ENCODE results near the gene LDLRAD4.
A peak's percentile ranks its signal among the peaks of the same experiment; 100 is the strongest.

Gene LDLRAD4

GRCh38 chr18:13237073-13237472 is 18.5 kb downstream of the LDLRAD4 start:
- H3K27ac ChIP-seq (replicated peaks; ENCODE audit: low read length): no peak overlapping the region
- H3K4me2 ChIP-seq (ENCODE audit: insufficient read depth, low read length, poor library complexity, severe bottlenecking): no peak overlapping the region
- H3K4ac ChIP-seq (ENCODE audit: low read length): peak overlapping the region; percentile 59
- H3K9me3 ChIP-seq (replicated peaks in 1 of 2; ENCODE audit: control insufficient read depth in 2 of 2, insufficient read depth in 1 of 2, low read depth in 1 of 2, low read length in 2 of 2): peaks cover 0 to 6% of the 10 kb centered on the region in 2 donors
- H3K14ac ChIP-seq (ENCODE audit: low read length): no peak overlapping the region
- no peaks in the 10 kb centered on the region for H3K27me3 ChIP-seq (ENCODE audit: control insufficient read depth in 3 of 3, insufficient read depth in 3 of 3, low read depth in 1 of 3, low read length in 3 of 3)
- no peak overlapping the region for H4K8ac ChIP-seq (ENCODE audit: low read depth, low read length)
- no peak overlapping the region for H2BK120ac ChIP-seq (ENCODE audit: low read depth, low read length)
- no peak overlapping the region for H3K4me3 ChIP-seq (ENCODE audit: low read length in 2 of 2)
- H2BK15ac ChIP-seq (ENCODE audit: low read length): peak overlapping the region; percentile 75
- H3K9ac ChIP-seq (ENCODE audit: low read depth, low read length, poor library complexity): peak overlapping the region; percentile 47
- peak overlapping the region; percentile 76 for H2AK5ac ChIP-seq (ENCODE audit: low read depth, low read length)
- H2BK12ac ChIP-seq (ENCODE audit: low read length): peak overlapping the region; percentile 69
- H3K79me1 ChIP-seq (ENCODE audit: low read depth, low read length): no peaks in the 10 kb centered on the region
- peak overlapping the region; percentile 50 for H3K18ac ChIP-seq (ENCODE audit: low read length)
- H4K91ac ChIP-seq (ENCODE audit: low read depth, low read length, poor library complexity): no peak overlapping the region
- H2AFZ ChIP-seq (ENCODE audit: low read length): no peak overlapping the region
- DNase-seq (ENCODE audit: low spot score): no peak
- no peaks in the 10 kb centered on the region for H3K36me3 ChIP-seq (replicated peaks in 1 of 2; ENCODE audit: control insufficient read depth in 2 of 2, insufficient read depth in 2 of 2, low read length in 2 of 2)
- H2BK5ac ChIP-seq (ENCODE audit: low read length): no peak overlapping the region
- H3K23ac ChIP-seq (ENCODE audit: low read depth, low read length, poor library complexity): no peak overlapping the region
- no CpG with 5 or more reads among the region's 7 CpGs for WGBS, 2 donors (ENCODE audit: extremely low coverage in 2 of 2, insufficient read length in 2 of 2, insufficient replicate concordance in 1 of 2)
- peaks cover 0 to 28% of the 10 kb centered on the region in 2 donors for H3K4me1 ChIP-seq (ENCODE audit: control insufficient read depth in 2 of 2, insufficient read depth in 1 of 2, low read depth in 1 of 2, low read length in 2 of 2)

- Histone ChIP-seq H2BK12ac (ENCODE audit: low read length) (no peak overlapping the region), H3K4me3 (ENCODE audit: low read length in 2 of 2) (no peak overlapping the region), H3K18ac (ENCODE audit: low read length) (no peak overlapping the region), H3K79me1 (ENCODE audit: low read depth, low read length) (no peaks in the 10 kb centered on the region), H4K8ac (ENCODE audit: low read depth, low read length) (no peak overlapping the region), H3K9ac (ENCODE audit: low read depth, low read length, poor library complexity) (no peak overlapping the region), H3K27ac (replicated peaks; ENCODE audit: low read length) (no peak overlapping the region), H2BK120ac (ENCODE audit: low read depth, low read length) (no peak overlapping the region), H3K4ac (ENCODE audit: low read length) (no peak overlapping the region), H4K91ac (ENCODE audit: low read depth, low read length, poor library complexity) (no peak overlapping the region), H3K23ac (ENCODE audit: low read depth, low read length, poor library complexity) (no peak overlapping the region), H3K9me3 (replicated peaks in 1 of 2; ENCODE audit: control insufficient read depth in 2 of 2, insufficient read depth in 1 of 2, low read depth in 1 of 2, low read length in 2 of 2) (peaks cover 0 to 6% of the 10 kb centered on the region in 2 donors), H3K4me1 (ENCODE audit: control insufficient read depth in 2 of 2, insufficient read depth in 1 of 2, low read depth in 1 of 2, low read length in 2 of 2) (peaks cover 0 to 28% of the 10 kb centered on the region in 2 donors), H3K4me2 (ENCODE audit: insufficient read depth, low read length, poor library complexity, severe bottlenecking) (no peak overlapping the region), H2BK5ac (ENCODE audit: low read length) (no peak overlapping the region), H3K27me3 (ENCODE audit: control insufficient read depth in 3 of 3, insufficient read depth in 3 of 3, low read depth in 1 of 3, low read length in 3 of 3) (no peaks in the 10 kb centered on the region), H2AFZ (ENCODE audit: low read length) (no peak overlapping the region), H2AK5ac (ENCODE audit: low read depth, low read length) (peak overlapping the region; percentile 76), H3K14ac (ENCODE audit: low read length) (no peak overlapping the region), H2BK15ac (ENCODE audit: low read length) (peak overlapping the region; percentile 5), H3K36me3 (replicated peaks in 1 of 2; ENCODE audit: control insufficient read depth in 2 of 2, insufficient read depth in 2 of 2, low read length in 2 of 2) (no peaks in the 10 kb centered on the region)
- WGBS, 2 donors (ENCODE audit: extremely low coverage in 2 of 2, insufficient read length in 2 of 2, insufficient replicate concordance in 1 of 2): no CpG with 5 or more reads among the region's 3 CpGs
- no peak for DNase-seq (ENCODE audit: low spot score)
These were observed 19.1 kb downstream of the LDLRAD4 start for GRCh38 chr18:13237641-13238040.

GRCh38 chr18:13239171-13239956 is 20.8 kb downstream of the LDLRAD4 start:
- Histone ChIP-seq H4K8ac (ENCODE audit: low read depth, low read length) (peak overlapping the region; percentile 97), H2BK5ac (ENCODE audit: low read length) (peak overlapping the region; percentile 40), H3K18ac (ENCODE audit: low read length) (peak overlapping the region; percentile 84), H2AK5ac (ENCODE audit: low read depth, low read length) (peak overlapping the region; percentile 95), H2BK120ac (ENCODE audit: low read depth, low read length) (no peak overlapping the region), H2BK12ac (ENCODE audit: low read length) (peak overlapping the region; percentile 76), H3K27me3 (ENCODE audit: control insufficient read depth in 3 of 3, insufficient read depth in 3 of 3, low read depth in 1 of 3, low read length in 3 of 3) (no peaks in the 10 kb centered on the region), H3K4me3 (ENCODE audit: low read length in 2 of 2) (no peak overlapping the region), H3K79me1 (ENCODE audit: low read depth, low read length) (no peaks in the 10 kb centered on the region), H3K14ac (ENCODE audit: low read length) (no peak overlapping the region), H3K9ac (ENCODE audit: low read depth, low read length, poor library complexity) (no peak overlapping the region), H3K4me1 (ENCODE audit: control insufficient read depth in 2 of 2, insufficient read depth in 1 of 2, low read depth in 1 of 2, low read length in 2 of 2) (peaks cover 0 to 26% of the 10 kb centered on the region in 2 donors), H3K36me3 (replicated peaks in 1 of 2; ENCODE audit: control insufficient read depth in 2 of 2, insufficient read depth in 2 of 2, low read length in 2 of 2) (no peaks in the 10 kb centered on the region), H3K23ac (ENCODE audit: low read depth, low read length, poor library complexity) (no peak overlapping the region), H3K9me3 (replicated peaks in 1 of 2; ENCODE audit: control insufficient read depth in 2 of 2, insufficient read depth in 1 of 2, low read depth in 1 of 2, low read length in 2 of 2) (peaks cover 0 to 6% of the 10 kb centered on the region in 2 donors), H2BK15ac (ENCODE audit: low read length) (peak overlapping the region; percentile 44), H4K91ac (ENCODE audit: low read depth, low read length, poor library complexity) (peak overlapping the region; percentile 38), H3K4me2 (ENCODE audit: insufficient read depth, low read length, poor library complexity, severe bottlenecking) (no peak overlapping the region), H3K27ac (replicated peaks; ENCODE audit: low read length) (peak overlapping the region; percentile 61), H2AFZ (ENCODE audit: low read length) (no peak overlapping the region), H3K4ac (ENCODE audit: low read length) (no peak overlapping the region)
- WGBS, 2 donors (ENCODE audit: extremely low coverage in 2 of 2, insufficient read length in 2 of 2, insufficient replicate concordance in 1 of 2): no CpG with 5 or more reads among the region's 13 CpGs
- DNase-seq (ENCODE audit: low spot score): peak; percentile 51

GRCh38 chr18:13240060-13240725 is 21.6 kb downstream of the LDLRAD4 start:
- Histone ChIP-seq H2AK5ac (ENCODE audit: low read depth, low read length) (peak overlapping the region; percentile 96), H4K91ac (ENCODE audit: low read depth, low read length, poor library complexity) (peak overlapping the region; percentile 96), H2BK120ac (ENCODE audit: low read depth, low read length) (no peak overlapping the region), H3K79me1 (ENCODE audit: low read depth, low read length) (no peaks in the 10 kb centered on the region), H3K9me3 (replicated peaks in 1 of 2; ENCODE audit: control insufficient read depth in 2 of 2, insufficient read depth in 1 of 2, low read depth in 1 of 2, low read length in 2 of 2) (peaks cover 0 to 6% of the 10 kb centered on the region in 2 donors), H4K8ac (ENCODE audit: low read depth, low read length) (peak overlapping the region; percentile 83), H3K36me3 (replicated peaks in 1 of 2; ENCODE audit: control insufficient read depth in 2 of 2, insufficient read depth in 2 of 2, low read length in 2 of 2) (no peaks in the 10 kb centered on the region), H2BK12ac (ENCODE audit: low read length) (peak overlapping the region; percentile 95), H3K9ac (ENCODE audit: low read depth, low read length, poor library complexity) (no peak overlapping the region), H2AFZ (ENCODE audit: low read length) (no peak overlapping the region), H3K4me2 (ENCODE audit: insufficient read depth, low read length, poor library complexity, severe bottlenecking) (no peak overlapping the region), H2BK15ac (ENCODE audit: low read length) (peak overlapping the region; percentile 76), H3K4me3 (ENCODE audit: low read length in 2 of 2) (peak overlapping the region in 1 of 2 donors; percentile 66), H3K18ac (ENCODE audit: low read length) (peak overlapping the region; percentile 96), H3K27ac (replicated peaks; ENCODE audit: low read length) (no peak overlapping the region), H3K14ac (ENCODE audit: low read length) (peak overlapping the region; percentile 85), H3K4ac (ENCODE audit: low read length) (no peak overlapping the region), H2BK5ac (ENCODE audit: low read length) (peak overlapping the region; percentile 40), H3K23ac (ENCODE audit: low read depth, low read length, poor library complexity) (peak overlapping the region; percentile 90), H3K4me1 (ENCODE audit: control insufficient read depth in 2 of 2, insufficient read depth in 1 of 2, low read depth in 1 of 2, low read length in 2 of 2) (peaks cover 0 to 26% of the 10 kb centered on the region in 2 donors), H3K27me3 (ENCODE audit: control insufficient read depth in 3 of 3, insufficient read depth in 3 of 3, low read depth in 1 of 3, low read length in 3 of 3) (no peaks in the 10 kb centered on the region)
- no peak for DNase-seq (ENCODE audit: low spot score)
- no CpG with 5 or more reads among the region's 15 CpGs for WGBS, 2 donors (ENCODE audit: extremely low coverage in 2 of 2, insufficient read length in 2 of 2, insufficient replicate concordance in 1 of 2)
